Inferior parietal cortex (tissue), 1 donor: ENCODE results near the gene SEMA4D.

Experiments used
- DNase-seq: peaks from one replicate; pipeline ENCODE4 v3.0.0-alpha.2; 2016; ENCODE audit errors: extremely low spot score

Gene SEMA4D

GRCh38 chr9:89412951-89413350 is 85.0 kb downstream of the SEMA4D start:
- no peak for DNase-seq

- DNase-seq: no peak
Observed at GRCh38 chr9:89412541-89412940, 85.4 kb downstream of the SEMA4D start.

DNA sequence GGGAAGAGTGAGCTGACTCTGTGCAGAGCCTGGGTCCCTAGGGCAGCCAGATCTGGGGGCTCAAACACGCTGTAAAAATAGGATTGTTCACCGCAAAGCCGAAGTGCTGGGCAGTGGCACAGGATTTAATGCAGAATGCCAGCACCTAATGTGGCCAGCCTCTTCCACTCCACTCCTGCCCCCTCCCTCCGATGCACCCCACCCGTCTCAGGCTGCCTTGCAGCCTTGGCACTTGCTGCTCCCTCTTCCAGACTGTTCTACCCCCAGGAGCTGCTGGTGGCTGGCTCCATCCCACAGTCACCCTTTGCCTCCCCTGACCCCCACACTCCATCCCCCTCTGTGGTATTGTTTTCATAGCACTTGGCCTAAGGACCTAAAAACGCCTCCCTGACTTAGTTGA is 86.2 kb downstream of the SEMA4D start:
- no peak for DNase-seq

DNA sequence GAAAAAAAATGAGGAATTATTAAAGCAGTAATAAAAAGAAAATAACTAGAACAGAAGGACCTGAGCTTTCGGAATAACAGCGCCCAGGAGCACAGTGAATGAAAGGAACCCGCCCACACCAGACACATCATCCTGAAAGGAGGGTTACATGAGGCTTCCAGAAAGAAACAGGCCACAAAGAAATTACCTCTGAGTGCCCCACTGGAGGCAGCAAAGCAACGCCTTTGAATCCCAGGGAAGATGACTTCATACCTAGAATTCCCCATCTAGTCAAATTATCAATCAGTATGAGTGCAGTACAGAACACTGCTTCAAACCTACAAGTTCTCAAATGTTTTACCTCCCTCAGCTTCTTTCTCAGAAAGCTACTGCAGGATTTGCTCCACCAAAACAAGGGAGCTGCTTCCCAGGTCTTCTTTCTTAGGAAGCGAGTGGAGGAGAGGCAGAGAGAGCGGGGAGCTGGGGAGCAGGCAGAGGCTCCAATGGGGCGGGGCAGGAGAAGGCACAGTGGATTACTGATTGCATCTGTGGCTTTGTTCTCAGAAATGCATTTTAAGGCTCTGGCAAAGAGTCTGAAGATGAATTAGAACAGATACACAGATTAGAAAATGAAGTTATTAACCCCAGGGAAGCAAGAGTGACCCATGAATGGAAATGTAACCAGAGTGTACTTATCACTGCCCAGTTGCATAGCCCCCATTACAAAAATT is 87.1 kb downstream of the SEMA4D start:
- DNase-seq: no peak

- DNase-seq: no peak
Observed at GRCh38 chr9:89410022-89410421, 87.9 kb downstream of the SEMA4D start.

GRCh38 chr9:89409466-89409865 is 88.4 kb downstream of the SEMA4D start:
- no peak for DNase-seq

DNA sequence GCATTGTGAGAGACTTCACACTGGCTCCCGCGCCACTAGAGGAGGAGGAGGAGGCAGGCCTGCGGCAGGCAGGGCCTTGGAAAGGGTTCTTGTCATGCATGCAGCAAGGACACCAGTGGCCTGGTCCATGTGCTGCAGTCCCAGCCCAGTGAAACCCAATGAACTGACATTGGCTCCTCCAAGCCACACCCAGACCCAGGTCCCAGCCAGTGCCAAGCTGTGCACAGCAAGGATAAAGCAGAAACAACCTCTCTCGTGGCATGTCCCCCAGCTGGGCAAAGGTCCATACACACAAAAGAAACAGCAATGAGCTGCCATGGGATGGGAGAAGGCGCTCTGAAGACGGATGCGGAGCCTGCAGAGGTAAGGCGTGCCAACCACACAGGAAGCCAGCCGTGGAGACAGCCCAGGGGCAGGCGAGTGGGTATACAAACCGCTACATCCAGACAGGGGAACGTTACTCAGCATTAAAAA is 89.2 kb downstream of the SEMA4D start:
- DNase-seq: no peak

DNA sequence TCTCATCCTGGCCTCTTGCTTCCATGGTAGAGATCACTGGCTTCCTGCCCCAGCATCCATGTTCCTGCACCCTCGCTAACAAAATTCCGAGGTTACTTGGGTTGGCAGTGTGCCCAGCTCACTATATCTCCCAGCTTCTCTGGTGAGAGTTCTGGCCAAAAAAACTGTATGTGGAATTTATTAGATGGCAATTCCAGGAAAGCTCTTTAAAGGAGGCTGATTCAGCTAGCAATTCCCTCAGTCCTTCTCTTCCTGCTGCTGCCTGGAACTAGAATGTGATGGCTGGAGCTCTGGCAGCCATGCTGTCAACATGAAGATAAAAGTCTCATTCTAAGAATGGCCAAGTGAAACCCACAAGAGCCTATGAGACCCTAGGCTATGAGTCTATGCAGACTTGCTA is 90.8 kb downstream of the SEMA4D start:
- DNase-seq: no peak

DNA sequence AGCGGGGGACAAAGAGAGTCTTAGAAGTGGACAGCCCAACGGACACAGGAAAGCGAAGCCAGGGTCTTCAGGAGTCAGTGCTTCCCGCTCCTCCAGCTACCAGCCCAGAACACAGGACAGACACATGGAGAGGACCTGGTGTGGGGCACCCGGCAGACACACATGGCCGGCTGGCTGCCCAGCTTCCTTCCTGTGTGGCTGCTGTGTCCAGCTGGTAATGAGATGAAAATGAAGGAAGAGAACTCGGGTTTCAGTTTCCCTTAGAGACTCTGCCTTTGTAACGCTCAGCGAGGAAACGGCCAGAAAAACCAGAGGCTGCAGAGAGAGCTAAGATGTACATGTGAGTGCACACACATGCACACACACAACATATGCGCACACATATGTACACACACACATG is 92.1 kb downstream of the SEMA4D start:
- no peak for DNase-seq

- DNase-seq: no peak
Observed at GRCh38 chr9:89404074-89404473, 93.8 kb downstream of the SEMA4D start.

- DNase-seq: no peak
Observed at GRCh38 chr9:89402695-89403427, 95.1 kb downstream of the SEMA4D start.

GRCh38 chr9:89400403-89401116 is 97.4 kb downstream of the SEMA4D start:
- no peak for DNase-seq

DNA sequence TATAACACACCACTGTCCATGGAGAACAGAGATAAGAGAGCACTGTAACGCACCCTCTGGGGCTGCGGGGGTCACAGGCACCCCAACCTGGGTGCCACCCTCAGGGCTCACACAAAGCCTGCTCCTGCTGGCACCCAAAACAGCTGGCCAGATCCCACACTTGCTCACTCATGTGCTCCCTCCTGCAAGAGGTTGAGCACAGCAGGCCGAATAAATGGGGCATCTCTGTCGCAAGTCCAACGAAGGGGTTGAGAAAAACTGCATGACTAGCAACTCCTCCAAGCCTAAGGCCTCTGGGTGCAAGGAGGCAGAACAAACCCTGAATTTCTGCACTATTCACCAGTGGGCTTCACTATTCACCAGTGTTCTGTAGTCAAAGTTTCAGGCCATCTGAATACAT is 99.3 kb downstream of the SEMA4D start:
- DNase-seq: no peak

GRCh38 chr9:89397471-89397870 is 100.4 kb downstream of the SEMA4D start:
- DNase-seq: no peak

DNA sequence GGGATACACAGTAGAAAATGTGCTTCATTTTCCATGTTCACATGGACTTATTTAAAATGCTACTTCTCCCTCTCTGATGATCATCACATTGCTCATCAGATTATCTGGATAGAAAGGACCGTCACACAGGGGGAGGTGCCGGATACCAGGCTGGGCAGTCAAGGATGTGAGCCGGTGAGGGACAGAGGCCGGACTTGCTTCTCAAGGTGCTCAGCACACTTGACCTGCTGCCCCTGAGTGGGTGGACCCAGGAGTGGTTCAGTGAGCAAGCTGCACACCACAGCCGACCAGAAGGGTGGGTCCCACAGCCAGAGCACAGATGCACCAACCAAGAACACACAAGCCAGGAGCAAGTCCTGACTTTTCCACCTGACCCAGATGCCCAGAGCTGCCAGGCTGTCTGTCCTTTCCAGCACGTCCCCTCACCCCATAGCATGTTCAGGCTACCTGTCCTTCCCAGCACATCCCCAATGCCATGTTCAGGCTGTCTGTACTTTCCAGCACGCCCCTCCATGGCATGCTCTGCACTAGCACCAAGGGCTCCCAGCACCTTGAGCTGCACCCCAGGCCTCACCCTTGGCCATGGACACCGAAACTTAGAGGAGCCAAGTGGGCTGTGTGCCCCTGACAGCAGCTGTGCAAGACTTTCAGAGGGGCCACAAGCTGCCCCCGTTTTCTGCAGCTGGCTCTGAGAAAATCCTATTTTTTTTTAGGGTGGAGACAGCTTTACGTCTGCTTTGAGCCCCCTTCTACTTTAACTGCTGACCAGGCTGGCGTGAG is 101.8 kb downstream of the SEMA4D start:
- no peak for DNase-seq

DNA sequence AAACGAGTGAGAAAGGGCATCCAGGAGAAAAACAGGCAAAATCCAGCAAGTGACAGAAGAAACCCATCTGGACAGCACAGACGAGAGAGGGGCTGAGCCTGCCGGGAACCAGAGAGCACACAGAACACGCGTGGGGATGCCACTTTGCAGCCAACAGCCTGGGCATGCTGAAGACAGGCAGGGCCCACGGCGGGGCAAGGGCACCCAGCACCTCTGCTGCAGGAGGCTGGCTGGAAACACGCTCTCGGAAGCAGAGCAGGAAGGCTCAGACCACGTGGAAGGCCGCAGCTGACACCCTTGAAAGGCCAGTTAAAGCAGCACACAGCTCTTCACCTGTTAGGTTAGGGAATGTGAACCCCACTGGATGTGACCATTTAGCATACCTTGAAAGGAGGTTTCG is 103.5 kb downstream of the SEMA4D start:
- DNase-seq: no peak

DNA sequence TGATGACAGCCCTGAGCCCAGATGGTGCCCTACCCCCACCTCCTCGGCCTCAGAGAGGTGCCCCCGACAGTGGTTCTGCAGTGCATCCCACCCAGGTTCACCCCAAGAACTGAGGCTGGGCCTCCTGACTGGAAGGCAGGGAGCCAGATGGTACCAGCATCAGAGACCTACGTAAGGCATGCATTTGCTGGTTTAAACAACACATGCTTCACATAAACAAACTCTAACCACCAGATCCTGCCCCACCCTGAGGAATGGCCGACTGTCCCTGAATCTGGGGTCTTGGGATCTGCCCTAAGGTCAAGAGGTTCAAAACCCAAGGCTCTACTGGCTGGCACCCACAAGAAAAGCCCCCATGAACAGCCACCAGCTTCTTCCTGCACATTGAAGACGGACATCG is 106.3 kb downstream of the SEMA4D start:
- DNase-seq: no peak

- no peak for DNase-seq
Observed at GRCh38 chr9:89390578-89391116, 107.3 kb downstream of the SEMA4D start.

- no peak for DNase-seq
Observed at GRCh38 chr9:89390068-89390555, 107.8 kb downstream of the SEMA4D start.

- DNase-seq: no peak
Observed at GRCh38 chr9:89388868-89389177, 109.1 kb downstream of the SEMA4D start.

DNA sequence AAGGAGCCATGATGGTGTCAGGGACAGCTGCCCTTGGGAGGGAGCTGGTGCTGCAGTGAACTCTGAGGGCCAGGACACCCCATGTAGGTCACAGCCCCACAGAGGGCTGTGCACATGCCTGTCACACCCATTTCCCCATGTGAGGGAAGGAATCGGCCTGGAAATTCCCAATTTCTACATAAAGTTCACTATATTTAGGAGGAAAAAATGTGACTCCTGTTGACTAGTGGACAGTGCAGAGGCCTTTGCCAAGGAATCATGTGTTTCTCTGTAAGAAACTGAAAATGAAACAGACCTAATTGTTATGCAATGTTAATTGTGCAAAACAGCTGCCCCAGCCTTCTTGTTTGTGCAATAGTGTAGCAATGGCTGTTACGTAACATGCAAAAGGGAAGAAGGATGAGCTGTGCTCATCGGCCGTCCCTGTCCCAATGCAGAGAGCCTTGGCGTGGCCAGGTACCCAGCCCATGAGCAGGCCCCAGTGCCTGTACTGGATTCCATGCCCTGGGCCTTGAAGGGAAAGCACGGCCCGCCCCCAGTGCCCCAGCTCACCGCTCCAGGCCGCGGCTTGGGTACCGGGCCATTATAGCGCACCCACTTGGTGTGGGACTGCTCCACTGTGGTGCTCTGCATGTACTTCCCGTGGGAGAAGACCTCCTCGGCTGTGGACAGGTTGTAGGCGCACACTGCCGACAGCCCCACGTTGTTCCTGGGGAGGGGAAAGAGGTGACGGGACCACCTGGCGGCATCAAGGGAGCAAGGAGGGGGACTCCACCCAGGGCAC is 109.6 kb downstream of the SEMA4D start:
- DNase-seq: peak; percentile 66
